Mesenchymal stem cell (in vitro differentiated cells and primary cell): ENCODE data around the gene SLC1A3.

Source experiments
- DNase-seq: peaks from one replicate; pipeline ENCODE4 v3.0.0-alpha.2; 2013
- H2AFZ ChIP-seq: one replicate; pipeline ENCODE4 v1.6.1; 2013; ENCODE audit warnings: low read depth, mild to moderate bottlenecking, control low read depth, inconsistent platforms, low read length, moderate library complexity
- H2AK5ac ChIP-seq: 2 replicates; pipeline ENCODE4 v1.6.1; 2013; ENCODE audit warnings: low read length, moderate library complexity, mild to moderate bottlenecking, inconsistent platforms; ENCODE audit not compliant: severe bottlenecking
- H2BK120ac ChIP-seq: one replicate; pipeline ENCODE4 v1.6.1; 2013; ENCODE audit warnings: low read depth, mild to moderate bottlenecking, inconsistent platforms, low read length, moderate library complexity
- H2BK12ac ChIP-seq, 2 experiments: one replicate each; pipeline ENCODE4 v1.6.1; 2013; ENCODE audit warnings: inconsistent platforms in 2 of 2, low read length in 2 of 2, mild to moderate bottlenecking in 2 of 2, moderate library complexity in 2 of 2, control low read depth in 1 of 2
- H2BK15ac ChIP-seq: one replicate; pipeline ENCODE4 v1.6.1; 2013; ENCODE audit warnings: mild to moderate bottlenecking, low read depth, inconsistent platforms; ENCODE audit not compliant: poor library complexity, severe bottlenecking
- H2BK5ac ChIP-seq: 2 replicates; pipeline ENCODE4 v1.6.1; 2013; ENCODE audit warnings: low read depth, mild to moderate bottlenecking, low read length, control low read depth, inconsistent platforms; ENCODE audit not compliant: poor library complexity, severe bottlenecking
- H3K14ac ChIP-seq, 2 experiments: one replicate each; pipeline ENCODE4 v1.6.1; 2013; ENCODE audit warnings: inconsistent platforms in 2 of 2, low read length in 2 of 2, control low read depth in 1 of 2, mild to moderate bottlenecking in 1 of 2, moderate library complexity in 1 of 2
- H3K18ac ChIP-seq, 2 experiments: one replicate each; pipeline ENCODE4 v1.6.1; 2013; ENCODE audit warnings: inconsistent platforms in 2 of 2, low read length in 2 of 2, control low read depth in 1 of 2, low read depth in 1 of 2, mild to moderate bottlenecking in 1 of 2
- H3K23ac ChIP-seq, 2 experiments: one replicate each; pipeline ENCODE4 v1.6.1; 2013; ENCODE audit warnings: inconsistent platforms in 2 of 2, low read length in 2 of 2, mild to moderate bottlenecking in 2 of 2, moderate library complexity in 2 of 2, control low read depth in 1 of 2
- H3K27ac ChIP-seq: 2 replicates; pipeline ENCODE4 v1.5.1; 2013; ENCODE audit warnings: mild to moderate bottlenecking, moderate library complexity, low read length, control low read depth, inconsistent platforms; ENCODE audit not compliant: poor library complexity, severe bottlenecking
- H3K27me3 ChIP-seq, 2 experiments: 2 replicates each; pipeline versions ENCODE4 v1.6.1 to v1.7.0; 2013; ENCODE audit warnings: low read length in 2 of 2, mild to moderate bottlenecking in 2 of 2, moderate library complexity in 2 of 2, control low read depth in 1 of 2, inconsistent platforms in 1 of 2; ENCODE audit not compliant: control insufficient read depth in 1 of 2, insufficient read depth in 1 of 2
- H3K36me3 ChIP-seq, 2 experiments: 2 replicates each; pipeline versions ENCODE4 v1.6.1 to v1.7.0; 2013; ENCODE audit warnings: low read length in 2 of 2, control low read depth in 1 of 2, inconsistent platforms in 1 of 2, low read depth in 1 of 2, mild to moderate bottlenecking in 1 of 2; ENCODE audit not compliant: insufficient read depth in 2 of 2, control insufficient read depth in 1 of 2
- H3K4ac ChIP-seq, 2 experiments: one replicate each; pipeline ENCODE4 v1.6.1; 2013; ENCODE audit warnings: inconsistent platforms in 2 of 2, low read length in 2 of 2, mild to moderate bottlenecking in 2 of 2, moderate library complexity in 2 of 2, control low read depth in 1 of 2, low read depth in 1 of 2
- H3K4me1 ChIP-seq: 2 replicates; pipeline ENCODE4 v1.6.1; 2013; ENCODE audit warnings: low read depth, low read length, control low read depth; ENCODE audit not compliant: control insufficient read depth, insufficient read depth
- H3K4me2 ChIP-seq: 2 replicates; pipeline ENCODE4 v1.6.1; 2013; ENCODE audit warnings: low read length, mild to moderate bottlenecking, inconsistent platforms; ENCODE audit not compliant: poor library complexity, severe bottlenecking
- H3K4me3 ChIP-seq, 2 experiments: 2 replicates each; pipeline versions ENCODE4 v1.5.1 to v1.7.0; 2013; ENCODE audit warnings: low read length in 2 of 2, mild to moderate bottlenecking in 2 of 2, control low read depth in 1 of 2, low read depth in 1 of 2; ENCODE audit not compliant: insufficient read depth in 1 of 2
- H3K79me1 ChIP-seq: replicated peaks from 2 replicates; pipeline ENCODE4 v1.6.1; 2013; ENCODE audit warnings: mild to moderate bottlenecking, control low read depth, low read length, inconsistent platforms; ENCODE audit not compliant: poor library complexity, severe bottlenecking
- H3K9ac ChIP-seq: 2 replicates; pipeline ENCODE4 v1.7.0; 2013; ENCODE audit warnings: mild to moderate bottlenecking, low read length, moderate library complexity
- H3K9me3 ChIP-seq: 2 replicates; pipeline ENCODE4 v1.7.0; 2013; ENCODE audit warnings: mild to moderate bottlenecking, low read length; ENCODE audit not compliant: control insufficient read depth
- H4K8ac ChIP-seq: one replicate; pipeline ENCODE4 v1.6.1; 2013; ENCODE audit warnings: inconsistent platforms, mild to moderate bottlenecking, low read length, moderate library complexity
- H4K91ac ChIP-seq: one replicate; pipeline ENCODE4 v1.6.1; 2013; ENCODE audit warnings: mild to moderate bottlenecking, low read length, inconsistent platforms
- WGBS: methylation state at CpG from one replicate; pipeline ENCODE4 v1.1.7; 2013; ENCODE audit warnings: mixed read lengths; 5-methylcytosine and 5-hydroxymethylcytosine counted together

The SLC1A3 gene

GRCh38 chr5:36651761-36652685, 45.6 kb downstream of the SLC1A3 start:
- H2AK5ac ChIP-seq = no peak overlapping the region
- no peaks in the 10 kb centered on the region for H3K79me1 ChIP-seq
- no peaks in the 10 kb centered on the region for H3K9me3 ChIP-seq
- H4K91ac ChIP-seq = no peak overlapping the region
- no peak overlapping the region for H3K27ac ChIP-seq
- no peak overlapping the region for H3K4ac ChIP-seq
- no peak for DNase-seq
- H3K4me2 ChIP-seq = no peak overlapping the region
- 93% methylated on average over 4 of the region's 9 CpGs for WGBS
- H3K4me1 ChIP-seq = no peaks in the 10 kb centered on the region
- no peaks in the 10 kb centered on the region for H3K27me3 ChIP-seq
- no peak overlapping the region for H3K9ac ChIP-seq
- no peak overlapping the region for H2BK120ac ChIP-seq
- no peak overlapping the region for H2BK5ac ChIP-seq
- no peak overlapping the region for H3K23ac ChIP-seq
- H4K8ac ChIP-seq = no peak overlapping the region
- H3K4me3 ChIP-seq = no peak overlapping the region
- no peak overlapping the region for H2BK15ac ChIP-seq
- H3K18ac ChIP-seq = no peak overlapping the region
- no peak overlapping the region for H2BK12ac ChIP-seq
- peaks cover 0 to 20% of the 10 kb centered on the region in 2 experiments for H3K36me3 ChIP-seq
- peak overlapping the region in 1 of 2 experiments; percentile 20 for H3K14ac ChIP-seq
- H2AFZ ChIP-seq = peak overlapping the region; percentile 39

GRCh38 chr5:36653044-36653705, 46.8 kb downstream of the SLC1A3 start:
- no peak for DNase-seq
- no peak overlapping the region for H3K23ac ChIP-seq
- H3K14ac ChIP-seq = no peak overlapping the region
- no peak overlapping the region for H3K4me3 ChIP-seq
- H3K4me1 ChIP-seq = no peaks in the 10 kb centered on the region
- no peak overlapping the region for H2BK12ac ChIP-seq
- H2AK5ac ChIP-seq = no peak overlapping the region
- H2AFZ ChIP-seq = no peak overlapping the region
- no peak overlapping the region for H3K4me2 ChIP-seq
- peaks cover 0 to 20% of the 10 kb centered on the region in 2 experiments for H3K36me3 ChIP-seq
- H3K27ac ChIP-seq = no peak overlapping the region
- H3K4ac ChIP-seq = no peak overlapping the region
- H4K91ac ChIP-seq = no peak overlapping the region
- H3K79me1 ChIP-seq = no peaks in the 10 kb centered on the region
- no peaks in the 10 kb centered on the region for H3K27me3 ChIP-seq
- H2BK120ac ChIP-seq = no peak overlapping the region
- H3K9me3 ChIP-seq = no peaks in the 10 kb centered on the region
- H2BK5ac ChIP-seq = no peak overlapping the region
- 76% methylated on average over 3 of the region's 5 CpGs for WGBS
- no peak overlapping the region for H2BK15ac ChIP-seq
- H3K18ac ChIP-seq = no peak overlapping the region
- no peak overlapping the region for H3K9ac ChIP-seq
- H4K8ac ChIP-seq = no peak overlapping the region

GRCh38 chr5:36654564-36654963, 48.2 kb downstream of the SLC1A3 start:
- no peak overlapping the region for H2AK5ac ChIP-seq
- H3K14ac ChIP-seq = no peak overlapping the region
- no peaks in the 10 kb centered on the region for H3K4me1 ChIP-seq
- no peaks in the 10 kb centered on the region for H3K79me1 ChIP-seq
- 77% methylated on average over 3 of the region's 3 CpGs for WGBS
- peaks cover 0 to 12% of the 10 kb centered on the region in 2 experiments for H3K36me3 ChIP-seq
- H2BK15ac ChIP-seq = no peak overlapping the region
- H3K27me3 ChIP-seq = no peaks in the 10 kb centered on the region
- H3K23ac ChIP-seq = no peak overlapping the region
- no peak for DNase-seq
- no peak overlapping the region for H2BK12ac ChIP-seq
- no peak overlapping the region for H2AFZ ChIP-seq
- H4K91ac ChIP-seq = no peak overlapping the region
- H3K27ac ChIP-seq = no peak overlapping the region
- no peak overlapping the region for H3K18ac ChIP-seq
- no peak overlapping the region for H3K4ac ChIP-seq
- no peak overlapping the region for H3K4me3 ChIP-seq
- no peak overlapping the region for H3K4me2 ChIP-seq
- no peak overlapping the region for H2BK120ac ChIP-seq
- no peak overlapping the region for H2BK5ac ChIP-seq
- no peak overlapping the region for H3K9ac ChIP-seq
- no peaks in the 10 kb centered on the region for H3K9me3 ChIP-seq
- H4K8ac ChIP-seq = no peak overlapping the region

DNA sequence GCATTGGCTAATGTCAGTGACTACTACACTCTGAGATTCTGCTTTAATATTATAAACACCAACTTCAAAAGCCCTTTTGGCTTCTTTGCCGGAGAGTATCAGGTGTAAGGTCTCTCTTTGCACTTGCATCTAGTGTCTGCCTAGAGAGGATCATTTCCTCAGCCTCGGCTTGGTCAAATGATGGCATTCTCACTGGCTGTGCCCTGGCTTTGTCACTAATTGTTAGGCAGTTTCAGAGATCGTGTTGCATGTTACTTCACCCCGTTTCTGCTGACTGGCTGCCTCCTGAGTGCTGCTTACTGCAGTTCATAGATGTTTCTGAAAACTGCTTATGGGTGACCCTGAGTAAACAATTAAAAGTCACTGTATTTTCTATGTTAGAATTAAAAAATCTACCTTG, 48.8 kb downstream of the SLC1A3 start:
- Histone ChIP-seq H3K27ac (no peak overlapping the region), H2BK15ac (no peak overlapping the region), H4K91ac (no peak overlapping the region), H3K4me1 (no peaks in the 10 kb centered on the region), H2AK5ac (no peak overlapping the region), H2AFZ (no peak overlapping the region), H2BK5ac (no peak overlapping the region), H3K14ac (no peak overlapping the region), H3K4me3 (no peak overlapping the region), H3K36me3 (peaks cover 0 to 12% of the 10 kb centered on the region in 2 experiments), H2BK120ac (no peak overlapping the region), H4K8ac (no peak overlapping the region), H3K4ac (no peak overlapping the region), H3K79me1 (no peaks in the 10 kb centered on the region), H3K9me3 (no peaks in the 10 kb centered on the region), H3K23ac (no peak overlapping the region), H3K18ac (no peak overlapping the region), H2BK12ac (no peak overlapping the region), H3K27me3 (no peaks in the 10 kb centered on the region), H3K4me2 (no peak overlapping the region), H3K9ac (no peak overlapping the region)
- no peak for DNase-seq
- 68% methylated on average over 4 of the region's 4 CpGs for WGBS
